LNCaP clone FGC (cell line): ENCODE data around the gene ADGRB3.

Experiments used
- DNase-seq: peaks from one replicate; pipeline ENCODE4 v3.0.0-alpha.2; 2011; ENCODE audit warnings: low read depth
- H3K4me3 ChIP-seq: 2 replicates; pipeline ENCODE4 v1.5.1; 2011; ENCODE audit warnings: mild to moderate bottlenecking, low read depth, low read length, control low read depth
- TF ChIP-seq, protein P1 (sequence below): IDR thresholded peaks from 2 replicates; pipeline ENCODE4 v1.5.1; 2012; ENCODE audit warnings: mild to moderate bottlenecking; ENCODE audit not compliant: control insufficient read depth, insufficient read depth; ENCODE audit errors: extremely low read depth

ADGRB3 gene

DNA sequence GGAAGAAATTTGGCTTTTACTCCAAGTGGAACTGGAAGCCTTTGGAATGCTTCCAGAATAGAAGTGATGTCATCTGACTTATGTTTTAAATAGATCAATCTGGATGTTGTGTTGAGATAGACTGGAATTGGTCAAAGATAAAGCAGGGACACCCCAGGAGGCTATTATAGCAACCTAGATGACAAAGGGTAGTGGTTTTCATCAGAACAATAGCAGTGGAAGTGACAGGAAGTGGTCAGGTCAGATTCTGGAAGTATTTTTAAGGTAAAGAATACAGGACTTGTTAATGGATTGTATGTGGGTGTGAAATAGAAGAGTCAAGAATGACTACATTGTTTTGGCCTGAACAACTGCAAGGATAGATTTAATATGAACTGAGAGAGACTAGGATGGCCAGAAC lies 191.4 kb downstream of the ADGRB3 start:
- TF ChIP-seq, protein P1, sequence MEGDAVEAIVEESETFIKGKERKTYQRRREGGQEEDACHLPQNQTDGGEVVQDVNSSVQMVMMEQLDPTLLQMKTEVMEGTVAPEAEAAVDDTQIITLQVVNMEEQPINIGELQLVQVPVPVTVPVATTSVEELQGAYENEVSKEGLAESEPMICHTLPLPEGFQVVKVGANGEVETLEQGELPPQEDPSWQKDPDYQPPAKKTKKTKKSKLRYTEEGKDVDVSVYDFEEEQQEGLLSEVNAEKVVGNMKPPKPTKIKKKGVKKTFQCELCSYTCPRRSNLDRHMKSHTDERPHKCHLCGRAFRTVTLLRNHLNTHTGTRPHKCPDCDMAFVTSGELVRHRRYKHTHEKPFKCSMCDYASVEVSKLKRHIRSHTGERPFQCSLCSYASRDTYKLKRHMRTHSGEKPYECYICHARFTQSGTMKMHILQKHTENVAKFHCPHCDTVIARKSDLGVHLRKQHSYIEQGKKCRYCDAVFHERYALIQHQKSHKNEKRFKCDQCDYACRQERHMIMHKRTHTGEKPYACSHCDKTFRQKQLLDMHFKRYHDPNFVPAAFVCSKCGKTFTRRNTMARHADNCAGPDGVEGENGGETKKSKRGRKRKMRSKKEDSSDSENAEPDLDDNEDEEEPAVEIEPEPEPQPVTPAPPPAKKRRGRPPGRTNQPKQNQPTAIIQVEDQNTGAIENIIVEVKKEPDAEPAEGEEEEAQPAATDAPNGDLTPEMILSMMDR = no peak
- DNase-seq = no peak
- H3K4me3 ChIP-seq = no peak overlapping the region

DNA sequence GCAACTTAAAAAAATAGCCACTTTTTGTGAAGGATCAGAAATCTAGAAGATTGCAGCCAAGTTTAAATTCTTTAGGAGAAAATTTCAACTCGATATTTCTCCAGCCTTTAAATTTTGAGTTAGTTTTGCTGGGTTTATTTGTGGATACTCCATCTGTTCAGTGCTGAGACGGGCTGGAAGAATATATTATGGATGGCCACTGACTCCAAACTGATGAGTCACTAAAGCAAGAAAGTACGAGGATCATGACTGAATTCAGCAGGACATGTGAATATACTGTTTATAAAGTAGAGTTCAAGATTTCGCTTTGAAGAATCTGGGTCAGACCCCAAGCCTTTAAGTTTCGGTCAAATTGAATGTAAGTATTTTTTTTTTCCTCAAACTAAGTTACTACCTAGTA lies 199.5 kb downstream of the ADGRB3 start:
- TF ChIP-seq, protein P1 = no peak
- DNase-seq = no peak
- H3K4me3 ChIP-seq = no peak overlapping the region

DNA sequence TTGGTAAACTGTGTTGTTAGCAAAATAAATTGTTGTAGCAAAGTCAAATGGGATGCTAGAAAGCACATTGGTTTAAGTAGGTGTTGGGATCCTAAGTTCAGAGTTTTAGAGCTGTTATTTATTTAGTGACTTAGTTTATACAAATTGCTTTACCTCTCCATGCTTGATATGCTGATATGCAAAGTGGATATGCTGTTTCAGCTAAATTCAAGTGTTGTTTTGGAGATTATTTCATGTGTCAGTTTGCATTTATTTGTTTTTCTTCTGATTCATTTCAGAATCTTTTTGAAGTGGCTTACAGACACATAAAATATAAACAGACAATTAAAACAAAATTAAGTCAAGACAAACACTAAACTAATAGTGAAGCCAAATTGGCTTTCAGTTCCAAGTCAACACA lies 203.5 kb downstream of the ADGRB3 start:
- TF ChIP-seq, protein P1 = no peak
- DNase-seq = no peak
- H3K4me3 ChIP-seq = no peak overlapping the region

DNA sequence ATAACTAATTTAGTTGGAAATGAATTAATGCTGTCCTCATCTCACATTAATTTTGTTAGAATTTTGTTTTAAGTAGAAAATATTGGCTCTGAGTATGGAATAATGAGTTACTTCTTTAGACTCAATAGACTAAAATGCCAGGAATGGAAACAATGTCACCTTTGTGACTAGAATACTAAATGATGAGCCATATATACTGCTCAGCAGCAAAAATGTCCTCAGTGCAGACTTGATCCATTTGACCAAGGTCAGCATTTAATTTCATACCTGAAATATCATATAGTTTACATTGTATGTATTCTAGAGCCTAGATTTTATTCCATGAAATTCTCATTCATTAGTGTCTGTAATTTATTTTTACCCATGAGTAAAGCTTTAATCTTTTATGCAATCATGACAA lies 217.7 kb downstream of the ADGRB3 start:
- no peak for DNase-seq
- no peak overlapping the region for H3K4me3 ChIP-seq
- TF ChIP-seq, protein P1 = no peak

DNA sequence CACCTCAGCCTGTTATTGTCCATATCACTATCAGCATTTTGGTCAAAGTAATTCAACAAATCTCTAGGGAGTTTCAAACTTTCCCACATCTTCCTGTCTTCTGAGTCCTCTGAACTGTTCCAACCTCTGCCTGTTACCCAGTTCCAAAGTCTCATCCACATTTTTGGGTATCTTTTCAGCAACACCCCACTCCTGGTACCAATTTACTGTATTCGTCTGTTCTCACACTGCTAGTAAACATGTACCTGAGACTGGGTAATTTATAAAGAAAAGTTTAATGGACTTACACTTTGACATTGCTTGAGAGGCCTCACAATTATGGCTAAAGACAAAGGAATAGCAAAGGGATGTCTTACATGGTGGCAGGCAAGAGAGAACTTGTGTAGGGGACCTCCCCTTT lies 224.2 kb downstream of the ADGRB3 start:
- no peak for DNase-seq
- TF ChIP-seq, protein P1 = no peak
- H3K4me3 ChIP-seq = no peak overlapping the region

DNA sequence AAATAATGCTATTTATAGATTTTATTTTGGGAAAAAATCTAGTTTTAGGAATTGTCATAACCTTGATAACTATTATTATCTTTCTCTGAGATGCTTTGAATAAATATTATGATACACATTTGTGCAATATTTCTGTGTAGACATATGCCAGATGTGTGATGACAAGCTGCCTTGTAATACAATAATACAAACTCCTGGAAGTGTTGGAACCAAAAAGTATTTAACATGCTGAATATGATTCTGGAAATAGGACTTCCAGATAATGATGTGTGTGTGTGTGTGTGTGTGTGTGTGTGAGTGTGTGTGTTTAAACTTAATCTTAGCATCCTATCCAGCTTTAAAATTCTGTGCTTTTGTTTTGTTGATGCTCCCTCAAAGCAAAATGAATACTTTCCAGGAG lies 233.6 kb downstream of the ADGRB3 start:
- H3K4me3 ChIP-seq = no peak overlapping the region
- TF ChIP-seq, protein P1 = no peak
- no peak for DNase-seq

DNA sequence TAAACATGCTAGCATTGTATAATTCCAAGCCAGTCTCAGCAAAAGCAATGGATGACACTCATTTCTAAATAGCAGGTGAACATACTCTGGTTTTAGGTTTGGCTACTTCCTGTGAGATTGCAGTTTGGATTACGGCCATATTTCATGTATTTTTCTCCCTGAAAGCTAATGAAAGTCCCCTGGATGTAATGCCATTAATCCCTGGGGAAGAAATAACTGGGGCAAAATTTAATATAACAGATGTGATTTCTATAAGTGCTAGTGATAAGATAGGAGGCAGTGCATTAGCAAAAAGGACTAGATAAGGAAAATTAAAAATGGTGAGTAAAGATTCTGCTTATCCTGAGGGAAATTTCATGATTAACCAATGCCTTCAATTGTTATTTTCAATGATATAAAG lies 238.2 kb downstream of the ADGRB3 start:
- DNase-seq = no peak
- TF ChIP-seq, protein P1 = no peak
- no peak overlapping the region for H3K4me3 ChIP-seq
